Stimulated activated CD4-positive, alpha-beta T cell treated with anti-CD3 and anti-CD28 coated beads, Interleukin-12 subunit alpha, Interleukin-12 subunit beta, amount 100 ng/mL, for 48 hours (primary cell): ENCODE data around the gene CADM1.

Experiments
- DNase-seq, 3 donors: peaks; one replicate each; pipeline ENCODE4 v3.0.0-alpha.2; 2020; ENCODE audit warnings: low read depth in 2 of 3, low spot score in 1 of 3

CADM1 gene

GRCh38 chr11:115215694-115216617 is 288.3 kb downstream of the CADM1 start:
- no peak for DNase-seq

- no peak for DNase-seq
Measured at GRCh38 chr11:115214644-115215234, 289.5 kb downstream of the CADM1 start.

- no peak for DNase-seq
Measured at GRCh38 chr11:115213007-115213406, 291.2 kb downstream of the CADM1 start.

- DNase-seq = no peak
Measured at GRCh38 chr11:115208808-115209259, 295.4 kb downstream of the CADM1 start.

- no peak for DNase-seq
Measured at GRCh38 chr11:115207916-115208315, 296.3 kb downstream of the CADM1 start.

GRCh38 chr11:115207166-115207591 is 297.0 kb downstream of the CADM1 start:
- DNase-seq = no peak

GRCh38 chr11:115206365-115207022 is 297.7 kb downstream of the CADM1 start:
- no peak for DNase-seq

- DNase-seq = no peak
Measured at GRCh38 chr11:115202900-115203552, 301.2 kb downstream of the CADM1 start.

- DNase-seq = no peak
Measured at GRCh38 chr11:115202074-115202473, 302.1 kb downstream of the CADM1 start.

GRCh38 chr11:115201111-115201792 is 303.0 kb downstream of the CADM1 start:
- DNase-seq = no peak

- DNase-seq = no peak
Measured at GRCh38 chr11:115199481-115200069, 304.6 kb downstream of the CADM1 start.

- DNase-seq = no peak
Measured at GRCh38 chr11:115198321-115198741, 305.9 kb downstream of the CADM1 start.

- no peak for DNase-seq
Measured at GRCh38 chr11:115197433-115197832, 306.8 kb downstream of the CADM1 start.

- DNase-seq = no peak
Measured at GRCh38 chr11:115197031-115197430, 307.2 kb downstream of the CADM1 start.

- no peak for DNase-seq
Measured at GRCh38 chr11:115194802-115195110, 309.5 kb downstream of the CADM1 start.

- no peak for DNase-seq
Measured at GRCh38 chr11:115193914-115194801, 310.1 kb downstream of the CADM1 start.

GRCh38 chr11:115191761-115192160 is 312.5 kb downstream of the CADM1 start:
- DNase-seq = no peak

GRCh38 chr11:115190196-115190595 is 314.0 kb downstream of the CADM1 start:
- no peak for DNase-seq

- DNase-seq = no peak
Measured at GRCh38 chr11:115188898-115189278, 315.3 kb downstream of the CADM1 start.
